HG03460 (cell line): ENCODE measurements around the gene HS6ST2.
"Not testable (repeated sequence)": the region's sequence is repeated elsewhere in the genome, so short reads cannot be mapped to it uniquely, and the experiment has no call there.

Source experiments
- ATAC-seq: cut with Tn5 transposase; IDR thresholded peaks from one replicate; pipeline ENCODE4 v1.9.1; 2021; ENCODE audit not compliant: unreplicated experiment

The HS6ST2 gene

GRCh38 chrX:132958091-132958703 is at the start of gene HS6ST2:
Gene HS6ST2 (minus strand): TSS chrX:132958629.
- ATAC-seq: no peak

DNA sequence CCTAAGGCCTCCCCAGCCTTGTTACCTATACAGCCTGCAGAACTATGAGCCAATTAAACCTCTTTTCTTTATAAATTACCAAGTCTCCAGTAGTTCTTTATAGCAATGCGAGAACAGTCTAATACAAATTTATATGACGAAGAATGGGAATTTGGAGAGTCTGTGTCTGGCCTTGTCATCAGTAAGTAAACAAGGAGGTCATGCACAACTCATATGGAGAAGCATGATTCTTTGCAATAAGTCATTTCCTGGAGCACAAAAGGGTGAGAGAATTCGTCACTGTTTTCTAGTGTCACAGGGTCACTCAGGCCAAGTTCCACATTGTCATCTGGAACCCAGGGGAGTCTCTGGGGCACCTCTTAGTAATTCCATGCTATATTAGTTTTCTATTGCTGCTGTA is 49.0 kb upstream of the HS6ST2 start:
- ATAC-seq: no peak

DNA sequence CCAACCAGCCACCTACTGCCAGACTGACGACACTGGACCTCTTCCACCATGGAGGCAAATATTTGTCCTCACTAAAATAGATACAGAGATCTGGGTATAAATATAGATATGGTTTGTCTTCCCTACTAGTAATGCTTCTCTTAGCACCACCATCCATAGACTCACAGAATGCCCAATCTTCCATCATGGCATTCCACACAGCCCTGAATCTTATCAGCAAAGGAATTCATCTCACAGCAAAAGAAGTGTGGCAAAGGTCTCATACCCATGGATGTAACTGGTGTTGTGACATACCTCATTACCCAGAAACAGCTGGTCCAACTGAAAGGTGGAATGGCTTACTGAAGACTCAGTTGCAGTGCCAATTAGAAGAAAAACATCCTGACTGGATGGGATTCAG is 47.2 kb upstream of the HS6ST2 start:
- no peak for ATAC-seq

- ATAC-seq: no peak
Measured at GRCh38 chrX:133005042-133005441, 46.6 kb upstream of the HS6ST2 start.

DNA sequence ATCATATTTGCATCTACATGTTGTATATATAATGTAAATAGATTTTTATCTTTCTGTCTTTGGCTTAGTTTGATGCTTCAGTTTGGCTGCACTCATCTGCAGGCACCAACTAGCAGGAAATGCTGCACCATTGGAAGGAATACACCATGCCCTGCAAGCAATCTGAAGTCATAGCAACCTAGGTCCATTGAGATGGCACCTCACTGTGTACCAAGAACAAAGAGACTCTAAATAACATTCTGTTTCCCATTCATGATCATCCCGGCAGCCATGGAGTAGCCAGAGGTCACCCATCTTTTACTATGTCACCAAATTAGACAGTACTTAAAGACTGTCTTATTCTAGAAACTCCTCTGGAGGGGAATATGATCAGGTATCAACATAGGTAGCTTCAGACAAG is 40.8 kb upstream of the HS6ST2 start:
- no peak for ATAC-seq

DNA sequence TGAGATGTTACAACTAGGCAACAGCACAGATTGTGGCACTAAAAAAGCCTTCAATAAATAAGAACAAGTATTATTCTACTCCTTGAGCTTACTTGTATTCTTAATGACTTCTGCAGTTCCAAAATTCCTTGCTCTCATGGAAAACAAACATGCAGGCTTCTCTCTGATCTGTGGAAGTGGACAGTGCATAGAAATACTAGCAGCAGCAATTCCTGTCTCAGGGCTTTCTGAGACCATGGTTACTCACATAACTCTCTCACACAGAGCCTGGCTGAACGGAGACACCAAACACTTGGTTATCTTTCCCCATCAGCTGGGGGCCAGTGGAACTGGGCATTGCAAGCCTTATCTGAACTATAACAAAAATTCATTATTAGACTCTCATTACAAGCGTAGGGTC is 32.4 kb upstream of the HS6ST2 start:
- ATAC-seq: no peak

DNA sequence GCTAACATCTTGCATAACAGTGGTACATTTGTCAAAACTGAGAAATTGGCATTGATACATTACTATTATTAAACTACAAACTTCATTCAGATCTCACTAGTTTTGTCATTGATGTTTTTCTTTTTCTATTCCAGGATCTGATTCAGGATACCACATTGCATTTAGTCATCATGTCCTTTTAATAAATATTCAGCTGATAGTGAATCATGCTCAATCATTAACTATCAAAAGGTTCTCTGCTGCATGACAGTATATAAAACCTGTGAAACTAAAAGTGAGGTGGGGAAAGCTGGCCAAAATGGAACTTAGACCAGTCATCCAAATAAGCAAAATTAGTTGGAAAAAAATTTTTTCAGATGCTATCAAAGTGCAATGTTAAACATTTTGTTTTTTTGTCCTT is 28.1 kb upstream of the HS6ST2 start:
- no peak for ATAC-seq

- no peak for ATAC-seq
Measured at GRCh38 chrX:132984058-132984650, 25.7 kb upstream of the HS6ST2 start.

- no peak for ATAC-seq
Measured at GRCh38 chrX:132983496-132983895, 25.1 kb upstream of the HS6ST2 start.

- not testable (repeated sequence) for ATAC-seq
Measured at GRCh38 chrX:132980035-132980434, 21.6 kb upstream of the HS6ST2 start.

GRCh38 chrX:132968296-132968949 is 10.0 kb upstream of the HS6ST2 start:
- no peak for ATAC-seq

DNA sequence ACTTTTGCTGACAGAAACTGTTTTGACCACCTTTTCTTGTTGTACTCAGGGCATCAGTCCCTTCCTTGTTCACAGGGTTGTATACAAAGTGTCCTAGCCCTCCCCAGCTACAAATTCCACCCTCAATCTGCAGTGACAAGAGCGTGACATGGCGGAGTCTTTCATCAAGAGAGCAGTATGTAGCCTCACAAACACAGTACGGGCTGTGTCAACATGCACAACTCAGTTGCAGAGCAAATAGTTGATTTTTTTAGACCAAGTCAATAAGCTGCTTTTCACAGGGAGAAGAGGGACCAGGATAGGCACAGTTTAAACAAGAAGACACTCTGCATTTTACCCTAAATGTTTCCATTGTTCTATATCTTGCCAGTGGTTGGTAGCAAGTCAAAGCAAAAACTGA is 8.6 kb upstream of the HS6ST2 start:
- ATAC-seq: no peak

GRCh38 chrX:132965461-132965860 is 7.0 kb upstream of the HS6ST2 start:
- no peak for ATAC-seq

DNA sequence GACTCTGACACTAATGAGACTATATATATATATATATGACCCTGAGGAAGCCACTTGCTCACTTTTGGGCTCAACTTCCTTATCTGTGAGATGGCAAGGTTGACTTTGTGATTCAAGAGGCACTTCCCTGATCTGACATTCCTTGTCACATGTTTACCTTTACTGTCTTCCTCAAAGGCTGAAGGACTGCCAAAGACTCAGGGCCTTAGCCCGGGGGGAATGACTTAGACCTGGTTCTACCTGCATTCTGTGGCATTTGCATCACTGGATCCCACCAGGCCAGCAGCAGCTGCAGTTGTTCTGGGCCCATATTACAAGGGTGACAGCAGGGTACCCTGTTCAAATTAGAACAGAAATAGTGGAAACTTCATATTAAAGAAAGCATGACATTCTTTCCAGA is 3.1 kb upstream of the HS6ST2 start:
- no peak for ATAC-seq

DNA sequence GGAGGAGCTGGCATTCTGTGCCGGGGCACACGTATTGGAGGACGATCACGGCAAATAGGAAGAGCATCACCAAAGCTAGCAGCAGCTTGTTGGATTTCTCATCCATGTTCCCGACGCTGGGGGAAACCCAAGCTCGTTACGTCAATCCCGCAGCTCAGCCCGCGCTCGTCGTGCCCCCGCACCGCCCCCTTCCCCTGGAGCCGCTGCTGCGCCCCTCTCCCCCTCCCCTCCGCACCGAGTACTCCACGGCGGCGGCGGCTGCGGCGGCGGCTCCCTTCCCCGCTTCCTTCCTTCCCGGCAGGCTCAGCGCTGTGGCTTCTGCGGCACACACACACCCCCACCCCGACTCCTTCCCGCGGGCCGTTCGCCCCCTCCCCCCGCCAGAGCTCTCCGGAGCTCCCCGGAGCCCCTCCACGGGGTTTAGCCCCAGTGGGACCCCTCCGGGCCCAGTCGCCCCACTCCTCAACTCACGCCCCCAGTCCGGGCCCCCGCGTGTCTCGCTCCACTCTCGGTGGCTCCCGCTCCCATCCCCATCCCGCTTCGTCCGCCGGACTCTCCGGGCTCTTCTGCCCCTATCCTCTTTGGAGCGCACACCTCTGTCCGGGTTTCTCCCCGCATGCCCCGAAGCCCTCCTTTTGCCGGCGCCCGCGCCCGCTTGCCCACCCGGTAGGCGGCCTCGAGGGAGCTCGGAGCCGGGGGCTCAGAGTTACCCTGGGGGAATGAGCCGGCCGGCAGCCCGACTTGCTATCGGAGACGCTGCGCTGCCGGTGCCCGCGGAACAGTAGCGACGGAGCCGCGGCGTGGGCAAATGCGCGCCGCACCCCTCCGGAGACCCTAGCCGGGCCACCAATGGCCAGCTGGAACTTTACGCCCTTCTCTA is 978 bp downstream of the HS6ST2 start:
- no peak for ATAC-seq

GRCh38 chrX:132956421-132957210 is 1.8 kb downstream of the HS6ST2 start:
- ATAC-seq: no peak

DNA sequence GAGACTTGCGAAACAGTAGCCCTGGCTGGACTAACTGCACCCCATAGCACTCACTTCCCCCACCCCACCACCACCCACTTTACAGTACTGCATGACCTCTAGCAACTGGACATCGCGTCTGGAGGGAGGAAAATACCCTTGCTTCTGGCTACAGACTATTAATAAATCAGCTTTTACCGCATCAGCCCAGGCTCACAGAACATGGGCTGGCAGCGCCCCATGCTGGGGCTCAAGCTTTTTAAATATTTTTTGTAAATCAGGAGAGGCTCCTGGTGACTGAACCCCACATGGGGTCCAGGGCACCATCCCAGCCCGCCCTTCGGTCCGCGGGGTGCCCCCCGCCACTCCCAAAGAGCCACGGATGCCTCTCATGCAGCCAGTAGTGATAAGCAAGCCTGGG is 2.7 kb downstream of the HS6ST2 start:
- ATAC-seq: no peak

DNA sequence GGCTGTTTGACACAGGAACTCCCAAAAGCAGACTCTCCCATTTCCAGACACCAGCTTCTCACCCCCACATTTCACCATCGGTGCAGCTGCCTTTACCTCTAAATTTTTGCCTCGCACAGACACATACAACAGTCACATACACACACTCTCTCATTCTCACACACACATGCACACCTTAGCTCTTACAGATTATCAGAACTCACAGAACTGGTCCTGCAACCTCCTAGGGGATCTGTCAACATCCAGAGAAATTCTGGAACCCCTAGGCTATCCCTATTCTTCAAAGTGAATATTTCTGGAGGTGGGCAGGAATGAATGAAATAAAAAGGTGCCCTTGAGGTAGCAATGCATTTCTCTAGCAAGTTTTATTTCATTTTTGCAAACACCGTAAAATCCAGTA is 4.1 kb downstream of the HS6ST2 start:
- no peak for ATAC-seq

- no peak for ATAC-seq
Measured at GRCh38 chrX:132953354-132953753, 5.1 kb downstream of the HS6ST2 start.

- no peak for ATAC-seq
Measured at GRCh38 chrX:132948648-132949260, 9.7 kb downstream of the HS6ST2 start.
